Breast epithelium (tissue), 3 donors: ENCODE measurements around the gene AFP.

Experiments used
- POLR2A ChIP-seq: fragments of 450-650 bp; IDR thresholded peaks from one replicate; pipeline ENCODE4 v1.6.1; 2016; ENCODE audit warnings: antibody characterized with exemption, mild to moderate bottlenecking, moderate library complexity
- POLR2AphosphoS5 ChIP-seq, 3 donors: sonication (generic); formaldehyde crosslinking; IDR thresholded peaks; one replicate each; pipeline ENCODE4 v1.6.1; 2017; ENCODE audit warnings: antibody characterized with exemption in 3 of 3
- TF ChIP-seq, protein P1 (sequence below), 3 donors: fragments of 450-650 bp; IDR thresholded peaks; one replicate each; pipeline ENCODE4 v1.5.1; 2016 to 2017; ENCODE audit warnings: antibody characterized with exemption in 3 of 3, mild to moderate bottlenecking in 3 of 3, moderate library complexity in 3 of 3

DNA sequence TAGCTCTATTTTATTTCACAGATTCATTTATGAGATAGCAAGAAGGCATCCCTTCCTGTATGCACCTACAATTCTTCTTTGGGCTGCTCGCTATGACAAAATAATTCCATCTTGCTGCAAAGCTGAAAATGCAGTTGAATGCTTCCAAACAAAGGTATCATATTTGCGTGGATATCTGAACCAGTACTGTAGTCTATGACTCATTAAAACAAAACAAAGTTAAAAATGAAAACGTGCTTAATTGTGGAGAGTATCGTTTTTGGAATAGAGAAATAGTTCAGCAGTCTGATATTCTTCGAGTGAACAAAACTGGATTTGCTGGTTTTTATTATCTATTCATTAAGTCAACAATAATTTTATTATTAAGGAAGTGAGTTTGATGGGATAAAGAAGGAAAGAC lies 6.3 kb downstream of the AFP start:
- TF ChIP-seq, protein P1, sequence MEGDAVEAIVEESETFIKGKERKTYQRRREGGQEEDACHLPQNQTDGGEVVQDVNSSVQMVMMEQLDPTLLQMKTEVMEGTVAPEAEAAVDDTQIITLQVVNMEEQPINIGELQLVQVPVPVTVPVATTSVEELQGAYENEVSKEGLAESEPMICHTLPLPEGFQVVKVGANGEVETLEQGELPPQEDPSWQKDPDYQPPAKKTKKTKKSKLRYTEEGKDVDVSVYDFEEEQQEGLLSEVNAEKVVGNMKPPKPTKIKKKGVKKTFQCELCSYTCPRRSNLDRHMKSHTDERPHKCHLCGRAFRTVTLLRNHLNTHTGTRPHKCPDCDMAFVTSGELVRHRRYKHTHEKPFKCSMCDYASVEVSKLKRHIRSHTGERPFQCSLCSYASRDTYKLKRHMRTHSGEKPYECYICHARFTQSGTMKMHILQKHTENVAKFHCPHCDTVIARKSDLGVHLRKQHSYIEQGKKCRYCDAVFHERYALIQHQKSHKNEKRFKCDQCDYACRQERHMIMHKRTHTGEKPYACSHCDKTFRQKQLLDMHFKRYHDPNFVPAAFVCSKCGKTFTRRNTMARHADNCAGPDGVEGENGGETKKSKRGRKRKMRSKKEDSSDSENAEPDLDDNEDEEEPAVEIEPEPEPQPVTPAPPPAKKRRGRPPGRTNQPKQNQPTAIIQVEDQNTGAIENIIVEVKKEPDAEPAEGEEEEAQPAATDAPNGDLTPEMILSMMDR (IDR thresholded peaks at IDR 0.05) = no peak
- TF ChIP-seq POLR2A = no peak
- no peak for TF ChIP-seq POLR2AphosphoS5 (IDR thresholded peaks at IDR 0.05)
